Ectodermal cell (in vitro differentiated cells): ENCODE data around the gene MAPK8. TPM values are rescaled to one million over a fixed set of nuclear protein-coding genes. Genes with fewer than 3 reads are reported as not detected.

ENCODE experiments used
- H3K27ac ChIP-seq: 2 replicates; pipeline ENCODE4 v1.7.0; 2013; ENCODE audit warnings: mild to moderate bottlenecking, low read depth, low read length; ENCODE audit not compliant: insufficient read depth, poor library complexity, severe bottlenecking
- H3K27me3 ChIP-seq: 2 replicates; pipeline ENCODE4 v1.7.0; 2013; ENCODE audit warnings: mild to moderate bottlenecking, low read length; ENCODE audit not compliant: insufficient read depth, control insufficient read depth, poor library complexity, severe bottlenecking
- H3K36me3 ChIP-seq: one replicate; pipeline ENCODE4 v1.7.0; 2013; ENCODE audit warnings: low read length; ENCODE audit not compliant: control insufficient read depth, insufficient read depth
- H3K4me1 ChIP-seq: one replicate; pipeline ENCODE4 v1.7.0; 2013; ENCODE audit warnings: low read length; ENCODE audit not compliant: control insufficient read depth, insufficient read depth
- H3K4me3 ChIP-seq: 2 replicates; pipeline ENCODE4 v1.7.0; 2013; ENCODE audit warnings: low read depth, low read length, control low read depth; ENCODE audit not compliant: insufficient read depth
- H3K9me3 ChIP-seq: 2 replicates; pipeline ENCODE4 v1.7.0; 2013; ENCODE audit warnings: mild to moderate bottlenecking, low read length, moderate library complexity; ENCODE audit not compliant: control insufficient read depth
- WGBS, 2 experiments: methylation state at CpG; one replicate each; pipeline ENCODE4 v1.1.7; 2013; ENCODE audit warnings: missing lambda C conversion rate in 2 of 2; 5-methylcytosine and 5-hydroxymethylcytosine counted together
- polyA plus RNA-seq, 4 experiments: library from polyadenylated mRNA; stranded (reverse); fragments of 50-300 nt; gene quantifications; one replicate each; pipeline ENCODE4 v1.2.3, GENCODE V29; 2013

The MAPK8 gene
- polyA plus RNA-seq (2013, experiment 1 of 4), result 85.6 TPM
- 73.8 TPM for polyA plus RNA-seq (2013, experiment 2 of 4)
- 58.4 TPM for polyA plus RNA-seq (2013, experiment 3 of 4)
- polyA plus RNA-seq (2013, experiment 4 of 4), result 70.8 TPM

GRCh38 chr10:48306265-48306869, at the start of gene MAPK8:
Gene MAPK8, plus strand, starts transcription at chr10:48306677. Its CDS starts 94,984 bp downstream, at chr10:48401661.
- Histone ChIP-seq H3K27me3 (peaks cover 19% of the 10 kb centered on the region), H3K36me3 (no peaks in the 10 kb centered on the region), H3K4me3 (peak within 1 kb of the TSS; percentile 88), H3K9me3 (no peaks in the 10 kb centered on the region), H3K4me1 (no peaks in the 10 kb centered on the region), H3K27ac (peak within 1 kb of the TSS; percentile 87)
- WGBS, 2 experiments, result 1 to 2% methylated on average over 86 of the region's 86 CpGs

DNA sequence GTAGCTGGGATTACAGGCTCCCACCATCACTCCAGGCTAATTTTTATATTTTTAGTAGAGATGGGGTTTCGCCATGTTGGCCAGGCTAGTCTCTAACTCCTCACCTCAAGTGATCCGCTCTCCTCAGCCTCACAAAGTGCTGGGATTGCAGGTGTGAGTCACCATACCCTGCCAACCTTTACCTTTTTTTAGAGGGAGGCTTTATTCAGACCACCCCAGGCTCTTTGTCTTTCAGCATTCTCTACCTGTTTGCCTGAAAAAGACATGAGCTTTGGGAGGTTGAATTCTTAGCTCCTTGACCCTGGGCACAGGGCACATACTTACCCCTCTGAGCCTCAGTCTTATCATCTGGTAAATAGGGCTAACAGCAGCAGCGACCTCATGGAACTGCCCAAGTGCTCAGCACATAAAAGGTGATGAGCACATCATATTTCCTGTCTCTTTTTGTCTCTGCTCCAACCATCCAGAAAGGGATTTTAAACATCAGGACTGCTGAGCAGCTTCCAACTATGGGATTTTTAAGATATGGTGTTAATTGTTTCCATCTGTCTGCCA, 49.0 kb upstream of the MAPK8 start:
- Histone ChIP-seq H3K9me3 (no peaks in the 10 kb centered on the region), H3K36me3 (no peaks in the 10 kb centered on the region), H3K4me3 (no peak overlapping the region), H3K4me1 (no peaks in the 10 kb centered on the region), H3K27ac (no peak overlapping the region), H3K27me3 (no peaks in the 10 kb centered on the region)
- WGBS, 2 experiments, result 85 to 90% methylated on average over 3 of the region's 3 CpGs

DNA sequence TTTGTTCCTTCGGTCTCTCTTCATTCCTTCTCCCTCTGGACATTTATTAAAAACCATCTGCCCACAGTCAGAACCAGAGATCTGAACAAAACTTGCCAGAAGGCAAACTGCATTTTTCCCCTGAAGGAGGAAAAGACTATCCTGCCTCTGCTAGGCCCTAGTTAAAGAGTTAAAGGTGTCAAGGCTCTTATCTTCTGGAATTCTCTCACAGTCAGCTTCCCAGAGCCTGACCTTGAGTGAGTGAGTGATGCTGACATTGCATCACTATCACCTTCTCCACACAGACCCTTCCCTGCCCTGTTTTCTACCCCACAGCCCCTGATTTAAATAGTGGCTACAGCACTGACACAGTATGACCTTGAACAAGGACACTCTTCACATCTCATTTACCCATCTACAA, 48.4 kb upstream of the MAPK8 start:
- 89 to 95% methylated on average over 1 of the region's 1 CpG for WGBS, 2 experiments
- no peaks in the 10 kb centered on the region for H3K27me3 ChIP-seq
- H3K36me3 ChIP-seq, result no peaks in the 10 kb centered on the region
- H3K27ac ChIP-seq, result no peak overlapping the region
- no peaks in the 10 kb centered on the region for H3K4me1 ChIP-seq
- H3K9me3 ChIP-seq, result no peaks in the 10 kb centered on the region
- no peak overlapping the region for H3K4me3 ChIP-seq

- H3K4me3 ChIP-seq, result no peak overlapping the region
- WGBS, 2 experiments, result 88 to 92% methylated on average over 4 of the region's 4 CpGs
- no peaks in the 10 kb centered on the region for H3K27me3 ChIP-seq
- no peak overlapping the region for H3K27ac ChIP-seq
- no peaks in the 10 kb centered on the region for H3K9me3 ChIP-seq
- no peaks in the 10 kb centered on the region for H3K36me3 ChIP-seq
- H3K4me1 ChIP-seq, result no peaks in the 10 kb centered on the region
Observed at GRCh38 chr10:48266528-48266927, 39.9 kb upstream of the MAPK8 start.

GRCh38 chr10:48271047-48271730, 35.3 kb upstream of the MAPK8 start:
- Histone ChIP-seq H3K27ac (no peak overlapping the region), H3K4me1 (peaks cover 3% of the 10 kb centered on the region), H3K36me3 (no peaks in the 10 kb centered on the region), H3K9me3 (no peaks in the 10 kb centered on the region), H3K27me3 (no peaks in the 10 kb centered on the region), H3K4me3 (no peak overlapping the region)
- WGBS, 2 experiments, result 79 to 83% methylated on average over 5 of the region's 5 CpGs

- 92 to 100% methylated on average over 2 of the region's 2 CpGs for whole genome bisulfite sequencing, 2 experiments
- no peak overlapping the region for H3K4me3 ChIP-seq
- H3K36me3 ChIP-seq, result no peaks in the 10 kb centered on the region
- H3K4me1 ChIP-seq, result peaks cover 3% of the 10 kb centered on the region
- no peak overlapping the region for H3K27ac ChIP-seq
- H3K27me3 ChIP-seq, result no peaks in the 10 kb centered on the region
- H3K9me3 ChIP-seq, result no peaks in the 10 kb centered on the region
Observed at GRCh38 chr10:48272682-48273081, 33.8 kb upstream of the MAPK8 start.

DNA sequence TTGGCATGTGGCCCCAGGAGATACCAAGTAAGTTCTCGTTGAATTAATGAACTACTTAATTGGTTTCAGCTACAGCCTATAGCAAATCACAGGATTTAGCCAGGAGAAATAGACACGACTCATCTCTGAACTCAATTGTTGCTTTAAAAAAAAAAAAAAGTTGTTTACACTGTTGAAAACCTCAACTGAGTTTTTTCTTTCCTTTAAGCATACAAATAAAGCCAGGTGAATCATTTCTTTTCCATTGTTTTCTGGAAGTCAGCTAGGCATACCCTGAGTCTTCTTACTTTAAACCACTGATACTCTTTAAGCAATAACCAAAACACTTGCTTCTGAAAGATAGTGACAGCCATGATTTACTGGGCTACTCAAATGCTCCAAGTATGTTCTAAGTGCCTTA, 32.7 kb upstream of the MAPK8 start:
- H3K27ac ChIP-seq, result no peak overlapping the region
- no peak overlapping the region for H3K4me3 ChIP-seq
- H3K36me3 ChIP-seq, result no peaks in the 10 kb centered on the region
- WGBS, 2 experiments, result 95% methylated on average over 2 of the region's 2 CpGs
- no peaks in the 10 kb centered on the region for H3K9me3 ChIP-seq
- no peaks in the 10 kb centered on the region for H3K27me3 ChIP-seq
- H3K4me1 ChIP-seq, result peaks cover 3% of the 10 kb centered on the region

DNA sequence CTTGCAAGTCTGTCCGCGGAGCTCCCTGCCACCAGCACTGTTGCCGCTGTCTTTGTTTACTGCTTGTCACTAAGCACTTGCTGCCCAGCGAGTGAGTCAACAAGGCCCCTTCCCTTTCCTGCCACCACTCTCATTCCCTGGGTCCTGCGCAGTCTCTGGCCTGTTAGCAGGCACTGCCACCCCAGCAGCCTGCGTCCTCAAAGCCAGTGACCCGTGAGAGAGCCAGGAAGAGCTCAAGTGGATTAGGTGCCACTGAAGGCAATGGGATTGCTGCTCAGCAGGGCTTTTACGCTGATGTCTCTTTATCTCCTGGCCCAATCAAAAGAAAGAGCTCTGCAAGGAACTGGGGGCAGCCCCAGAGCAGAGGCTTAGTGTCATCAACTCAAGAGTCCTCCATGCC, 31.8 kb upstream of the MAPK8 start, which contains the start of gene FRMPD2:
TSS of gene FRMPD2 (minus strand) at position 61 of the 400 bp plus-strand sequence. CDS start 129 bp downstream, outside the sequence.
- no peaks in the 10 kb centered on the region for H3K9me3 ChIP-seq

DNA sequence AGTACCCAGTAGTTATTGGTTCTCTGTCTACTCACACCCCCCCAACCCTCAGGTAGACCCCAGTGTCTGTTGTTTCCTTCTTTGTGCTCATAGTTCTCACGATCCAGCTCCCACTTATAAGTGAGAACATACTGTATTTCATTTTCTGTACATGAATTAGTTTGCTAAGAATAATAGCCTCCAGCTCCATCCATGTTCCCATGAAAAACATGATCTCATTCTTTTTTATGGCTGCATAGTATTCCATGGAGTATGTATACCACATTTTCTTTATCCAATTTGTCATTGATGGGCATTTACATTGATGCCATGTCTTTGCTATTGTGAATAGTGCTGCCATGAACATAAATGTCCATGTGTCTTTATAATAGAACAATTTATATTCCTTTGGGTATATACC, 29.4 kb upstream of the MAPK8 start:
- Histone ChIP-seq H3K27me3 (no peaks in the 10 kb centered on the region), H3K4me1 (peaks cover 3% of the 10 kb centered on the region), H3K4me3 (no peak overlapping the region), H3K27ac (no peak overlapping the region), H3K9me3 (no peaks in the 10 kb centered on the region), H3K36me3 (no peaks in the 10 kb centered on the region)
- 88% methylated on average over 1 of the region's 1 CpG; no CpG with 5 or more reads in 1 of the 2 experiments for whole genome bisulfite sequencing, 2 experiments

More for the DNA sequence above, 31.8 kb upstream of the MAPK8 start, which contains the start of gene FRMPD2:
- no peak within 1 kb of the TSS for H3K4me3 ChIP-seq
- no peaks in the 10 kb centered on the region for H3K27me3 ChIP-seq
- 58 to 60% methylated on average over 8 of the region's 8 CpGs for WGBS, 2 experiments
- H3K27ac ChIP-seq, result peak within 1 kb of the TSS; percentile 3
- H3K36me3 ChIP-seq, result no peaks in the 10 kb centered on the region
- H3K4me1 ChIP-seq, result peaks cover 3% of the 10 kb centered on the region

DNA sequence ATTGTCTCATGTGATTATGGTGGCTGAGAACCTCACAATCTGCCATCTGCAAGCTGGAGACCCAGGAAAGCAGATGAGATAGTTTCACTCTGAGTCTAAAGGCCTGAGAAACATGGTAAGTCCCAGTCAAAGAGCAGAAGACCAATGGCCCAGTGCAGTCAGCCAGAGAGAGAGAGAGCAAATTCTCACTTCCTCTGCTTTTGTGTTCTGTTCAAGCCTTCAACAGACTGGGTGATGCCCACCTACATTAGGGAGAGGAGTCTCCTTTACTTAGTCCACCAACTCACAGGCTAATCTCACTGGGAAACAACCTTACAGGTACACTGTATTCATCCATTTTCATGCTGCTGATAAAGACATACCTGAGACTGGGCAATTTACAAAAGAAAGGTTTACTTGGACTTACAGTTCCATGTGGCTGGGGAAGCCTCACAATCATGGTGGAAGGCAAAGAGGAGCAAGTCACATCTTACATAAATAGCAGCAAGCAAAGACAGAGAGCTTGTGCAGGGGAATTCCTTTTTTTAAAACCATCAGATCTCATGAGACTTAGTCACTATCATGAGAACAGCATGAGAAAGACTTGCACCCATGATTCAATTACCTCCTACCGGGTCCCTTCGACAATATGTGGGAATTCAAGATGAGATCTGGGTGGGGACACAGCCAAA, 27.3 kb upstream of the MAPK8 start:
- Histone ChIP-seq H3K9me3 (no peaks in the 10 kb centered on the region), H3K27me3 (no peaks in the 10 kb centered on the region), H3K36me3 (no peaks in the 10 kb centered on the region), H3K4me1 (peaks cover 3% of the 10 kb centered on the region), H3K27ac (no peak overlapping the region), H3K4me3 (no peak overlapping the region)
- 89 to 91% methylated on average over 2 of the region's 2 CpGs for WGBS, 2 experiments
